HG02840 (cell line): Measurements from ENCODE around the gene PTPRN.
"Not testable (repeated sequence)": the region's sequence is repeated elsewhere in the genome, so short reads cannot be mapped to it uniquely, and the experiment has no call there.

Experiments
- ATAC-seq: cut with Tn5 transposase; IDR thresholded peaks from one replicate; pipeline ENCODE4 v1.9.1; 2021; ENCODE audit warnings: mild to moderate bottlenecking, moderate library complexity, moderate number of reproducible peaks; ENCODE audit not compliant: unreplicated experiment, low FRiP score

PTPRN gene

DNA sequence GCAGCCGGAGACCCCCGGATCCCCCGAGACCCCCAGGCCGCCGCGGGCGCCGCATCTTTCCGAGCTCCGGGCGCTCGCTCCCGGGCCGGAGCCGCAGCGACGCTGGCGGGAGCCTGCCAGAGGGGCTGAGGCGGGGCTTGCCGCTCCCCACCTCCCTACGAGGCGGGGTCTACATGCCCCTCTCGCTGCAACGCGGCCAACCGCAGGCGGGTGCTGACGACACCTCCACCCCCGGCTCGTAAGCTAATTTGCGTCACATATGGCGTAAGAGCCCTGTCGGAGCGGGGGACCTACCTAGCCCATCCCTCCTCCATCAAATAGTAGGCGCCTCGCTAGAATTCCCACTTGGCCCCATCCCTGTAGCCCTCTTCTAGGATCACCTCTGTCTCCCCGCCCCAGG lies at the start of gene PTPRN:
PTPRN (minus strand) TSS at position 124 of the 400 bp plus-strand sequence; CDS start at position 55, 69 bp downstream.
- ATAC-seq: no peak

- no peak for ATAC-seq
These were observed 49.2 kb upstream of the PTPRN start for GRCh38 chr2:219358170-219359075.

DNA sequence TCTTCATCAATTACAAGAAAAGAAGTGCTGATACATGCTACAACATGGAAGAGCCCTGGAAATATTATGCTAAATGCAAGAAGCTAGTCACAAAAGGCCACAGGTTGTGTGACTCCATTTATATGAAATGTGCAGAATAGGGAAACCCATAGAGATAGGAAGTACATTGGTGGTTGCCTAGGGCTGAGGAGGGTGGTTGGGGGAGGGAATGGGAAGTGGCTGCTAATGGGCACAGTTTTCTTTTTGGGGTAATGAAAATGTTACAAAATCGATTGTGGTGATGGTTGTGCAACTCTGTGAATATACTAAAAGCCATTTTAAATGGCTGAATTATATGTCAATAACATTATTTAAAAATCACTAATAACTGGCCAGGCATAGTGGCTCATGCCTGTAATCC lies 47.6 kb upstream of the PTPRN start:
- no peak for ATAC-seq

DNA sequence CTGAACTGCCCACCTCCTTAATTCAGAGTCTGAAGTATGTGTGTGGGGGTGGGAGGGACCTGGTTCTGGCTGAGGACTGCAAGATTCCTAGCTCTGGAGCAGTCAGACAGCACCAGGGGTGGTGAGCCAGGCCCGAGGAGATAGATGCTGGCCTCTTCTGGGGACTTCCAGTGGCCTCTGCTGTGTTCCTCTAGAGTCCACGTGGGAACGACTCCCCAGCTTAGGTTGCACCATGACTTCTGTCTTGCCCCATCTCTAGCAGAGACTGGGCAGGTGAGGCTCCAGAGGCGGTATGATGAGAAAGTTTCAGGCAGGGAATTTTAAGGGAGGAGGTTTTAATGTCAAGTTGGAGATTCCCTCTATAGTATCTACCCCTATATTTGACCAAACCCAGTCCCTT lies 45.4 kb upstream of the PTPRN start:
- ATAC-seq: no peak

- no peak for ATAC-seq
These were observed 43.9 kb upstream of the PTPRN start for GRCh38 chr2:219353129-219353528.

GRCh38 chr2:219352448-219353023 lies 43.3 kb upstream of the PTPRN start:
- ATAC-seq: no peak

- no peak for ATAC-seq
These were observed 41.6 kb upstream of the PTPRN start for GRCh38 chr2:219350710-219351221.

- no peak for ATAC-seq
These were observed 41.0 kb upstream of the PTPRN start for GRCh38 chr2:219350215-219350614.

GRCh38 chr2:219344751-219345430 lies 35.7 kb upstream of the PTPRN start:
- ATAC-seq: no peak

DNA sequence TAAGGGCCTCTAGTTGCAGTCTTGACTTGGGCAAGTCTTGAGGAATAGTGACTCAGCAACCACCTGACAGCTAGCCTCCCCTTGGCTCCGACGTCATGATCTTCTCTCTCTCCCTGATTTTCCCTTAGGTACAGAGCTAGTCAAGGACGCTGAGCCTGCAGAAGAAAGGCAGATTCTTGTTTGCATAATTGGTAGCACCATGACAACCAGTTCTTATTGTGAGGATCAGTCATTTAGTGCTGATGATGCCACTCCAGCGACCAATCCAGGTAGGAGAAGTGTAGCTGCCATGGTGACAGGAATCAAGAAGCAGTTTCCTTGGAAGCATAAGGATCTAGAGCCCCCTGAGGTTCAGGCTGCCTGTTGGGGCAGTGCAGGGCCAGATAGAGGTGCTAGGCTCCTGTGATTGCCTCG lies 26.2 kb upstream of the PTPRN start:
- ATAC-seq: no peak

DNA sequence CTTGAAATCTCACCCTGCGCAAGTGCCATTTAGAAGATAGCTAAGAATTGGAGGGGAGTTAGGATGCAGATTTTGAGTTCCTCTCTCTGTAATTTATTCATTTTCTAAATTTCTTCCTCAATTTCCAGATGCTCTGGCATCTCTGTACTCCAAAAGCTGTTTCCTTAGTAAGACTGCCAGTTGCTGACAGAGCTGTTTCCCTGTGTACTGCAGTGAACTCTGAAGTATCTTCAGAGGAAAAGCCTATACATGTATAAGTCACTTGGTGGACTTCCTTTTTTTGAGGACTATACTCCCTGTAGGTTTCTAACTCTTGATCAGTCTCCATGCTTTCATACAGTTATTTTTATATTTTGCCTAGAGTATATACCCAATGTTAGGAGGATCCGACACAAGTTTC lies 24.9 kb upstream of the PTPRN start:
- ATAC-seq: no peak

GRCh38 chr2:219332542-219332941 lies 23.3 kb upstream of the PTPRN start, which contains the start of gene RESP18:
TSS of gene RESP18 (minus strand) at chr2:219332744.
- ATAC-seq: no peak

DNA sequence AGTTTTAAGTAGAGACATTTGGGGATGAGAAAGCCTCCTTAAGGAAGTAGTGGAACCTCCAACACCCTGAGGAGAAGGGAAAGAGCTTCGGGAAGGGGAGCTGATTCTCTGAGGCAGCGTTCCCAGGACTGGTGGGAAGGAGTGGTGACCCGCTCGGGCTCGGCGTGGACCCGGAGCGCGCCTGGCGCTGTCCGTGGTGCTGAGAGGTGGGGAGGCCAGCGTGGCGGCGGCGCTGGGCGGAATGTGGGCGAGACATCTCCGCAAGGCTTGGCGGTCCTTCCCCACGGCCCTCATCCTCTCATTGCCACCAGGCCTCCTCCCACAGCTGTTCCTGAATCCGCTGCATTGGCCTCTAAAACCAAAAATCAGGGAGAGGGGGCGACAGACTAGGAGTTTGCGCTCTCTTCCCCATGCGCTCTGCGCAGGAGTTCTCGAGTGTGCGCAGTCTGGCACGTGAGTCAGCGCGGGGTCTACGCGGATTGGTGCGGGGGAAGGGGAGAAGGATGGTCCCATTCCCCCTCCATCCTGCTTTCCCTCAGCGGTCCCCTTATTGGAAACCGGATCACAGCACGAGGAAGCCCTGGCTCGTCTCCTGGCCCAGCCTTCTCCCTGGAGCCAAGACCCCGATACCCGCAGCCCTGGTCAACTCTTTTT lies 22.5 kb upstream of the PTPRN start:
- ATAC-seq: no peak

- no peak for ATAC-seq
These were observed 18.5 kb upstream of the PTPRN start for GRCh38 chr2:219327719-219328118.

DNA sequence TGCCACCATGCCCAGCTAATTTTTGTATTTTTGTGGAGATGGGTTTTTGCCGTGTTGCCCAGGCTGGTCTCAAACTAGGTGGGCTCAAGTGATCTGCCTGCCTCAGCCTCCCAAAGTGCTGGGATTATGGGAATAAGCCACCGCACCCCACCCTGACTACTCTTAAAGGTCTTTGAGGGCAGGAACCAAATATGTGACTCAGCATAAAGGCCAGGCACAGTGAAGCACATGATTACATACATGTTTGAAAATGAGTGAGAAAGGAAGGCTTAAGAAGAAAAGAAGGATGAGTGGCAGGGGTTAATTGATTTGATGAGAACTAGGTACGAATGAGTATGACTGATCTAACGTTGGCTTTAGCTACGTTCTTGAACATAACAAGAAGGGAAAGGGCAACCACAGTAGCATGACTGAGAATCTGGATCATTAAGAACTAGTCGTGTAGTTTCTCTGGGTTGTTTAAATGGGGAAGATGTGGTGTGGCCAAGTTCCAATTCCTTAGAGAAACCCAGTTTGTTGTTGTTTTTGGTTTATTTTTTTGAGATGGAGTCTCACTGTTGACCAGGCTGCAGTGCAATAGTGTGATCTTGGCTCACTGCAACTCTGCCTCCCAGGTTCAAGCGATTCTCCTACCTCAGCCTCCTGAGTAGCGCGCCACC lies 16.6 kb upstream of the PTPRN start:
- ATAC-seq: no peak

DNA sequence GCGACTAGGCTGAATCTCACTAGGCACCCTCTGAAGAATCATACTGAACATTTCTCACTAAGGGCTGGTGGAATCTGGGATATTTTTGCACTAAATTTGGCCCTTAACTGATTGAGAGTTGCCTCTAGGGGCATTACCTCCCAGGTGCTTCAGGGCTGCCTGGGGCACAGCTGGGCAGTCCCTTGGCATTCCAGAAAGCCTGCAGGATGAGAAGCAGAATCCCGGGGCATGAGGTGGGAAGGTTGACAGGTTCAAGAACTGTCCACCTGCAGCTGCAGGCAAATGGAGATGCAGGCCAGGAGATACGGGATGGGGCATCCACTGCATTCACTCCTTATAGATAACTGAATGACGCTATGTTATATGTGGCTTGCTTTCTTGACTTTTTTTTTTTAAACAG lies 15.9 kb upstream of the PTPRN start:
- ATAC-seq: no peak

- ATAC-seq: no peak
These were observed 14.2 kb upstream of the PTPRN start for GRCh38 chr2:219323434-219323833.

DNA sequence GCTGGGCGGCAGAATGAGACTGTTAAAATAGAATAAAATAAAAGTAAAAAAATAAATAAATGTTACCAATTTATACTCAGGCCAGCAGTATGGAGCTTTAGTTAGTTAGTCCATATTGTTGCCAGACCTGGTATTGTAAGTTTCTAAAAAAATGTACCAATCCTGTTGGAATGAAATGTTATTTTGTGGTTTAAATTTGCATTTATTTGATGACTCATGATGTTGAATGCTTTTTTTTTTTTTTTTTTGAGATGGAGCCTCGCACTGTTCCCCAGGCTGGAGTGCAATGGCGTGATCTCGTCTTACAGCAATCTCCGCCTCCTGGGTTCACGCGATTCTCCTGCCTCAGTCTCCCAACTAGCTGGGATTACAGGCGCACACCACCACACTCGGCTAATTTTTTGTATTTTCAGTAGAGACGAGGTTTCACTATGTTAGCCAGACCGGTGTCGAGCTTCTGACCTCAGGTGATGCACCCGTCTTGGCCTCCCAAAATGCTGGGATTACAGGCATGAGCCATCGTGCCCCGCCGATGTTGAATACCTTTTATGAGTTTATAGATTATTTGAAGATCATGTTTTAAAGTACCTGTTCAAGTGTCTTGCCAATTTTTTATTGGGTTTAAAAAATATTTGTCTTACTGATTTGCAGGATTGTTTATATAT lies 5.7 kb upstream of the PTPRN start:
- no peak for ATAC-seq

GRCh38 chr2:219312683-219313263 lies 3.6 kb upstream of the PTPRN start:
- ATAC-seq: not testable (repeated sequence)
